GM19043 (cell line): ENCODE measurements around the gene WNK2.

ENCODE experiments used
- ATAC-seq: cut with Tn5 transposase; IDR thresholded peaks from one replicate; pipeline ENCODE4 v1.9.1; 2021; ENCODE audit warnings: low read depth; ENCODE audit not compliant: unreplicated experiment

The WNK2 gene

GRCh38 chr9:93159601-93160471 lies 24.1 kb upstream of the WNK2 start:
- ATAC-seq: peak; percentile 93

GRCh38 chr9:93161786-93162562 lies 22.0 kb upstream of the WNK2 start:
- ATAC-seq: no peak

GRCh38 chr9:93164085-93164484 lies 19.9 kb upstream of the WNK2 start:
- ATAC-seq: no peak

GRCh38 chr9:93166699-93167098 lies 17.2 kb upstream of the WNK2 start:
- ATAC-seq: no peak

DNA sequence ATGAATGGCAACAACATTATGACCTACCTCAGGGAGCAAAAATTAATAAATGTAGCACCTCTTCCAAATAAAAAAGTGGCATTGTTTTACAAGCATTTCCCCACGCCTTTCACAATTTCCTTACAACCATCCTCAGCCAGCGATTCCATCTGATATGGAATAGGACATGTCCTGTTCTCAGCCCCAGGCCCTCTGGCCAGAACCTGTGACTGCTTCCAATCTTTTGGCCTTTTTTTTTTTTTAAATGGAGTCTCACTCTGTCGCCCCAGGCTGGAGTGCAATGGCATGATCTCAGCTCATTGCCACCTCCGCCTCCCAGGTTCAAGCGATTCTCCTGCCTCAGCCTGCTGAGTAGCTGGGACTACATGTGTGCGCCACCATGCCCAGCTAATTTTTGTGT lies 16.8 kb upstream of the WNK2 start:
- ATAC-seq: no peak

- ATAC-seq: no peak
Observed at GRCh38 chr9:93167838-93168237, 16.1 kb upstream of the WNK2 start.

GRCh38 chr9:93168581-93168980 lies 15.4 kb upstream of the WNK2 start:
- no peak for ATAC-seq

GRCh38 chr9:93169444-93169843 lies 14.5 kb upstream of the WNK2 start:
- ATAC-seq: no peak

GRCh38 chr9:93170571-93170970 lies 13.4 kb upstream of the WNK2 start:
- no peak for ATAC-seq

DNA sequence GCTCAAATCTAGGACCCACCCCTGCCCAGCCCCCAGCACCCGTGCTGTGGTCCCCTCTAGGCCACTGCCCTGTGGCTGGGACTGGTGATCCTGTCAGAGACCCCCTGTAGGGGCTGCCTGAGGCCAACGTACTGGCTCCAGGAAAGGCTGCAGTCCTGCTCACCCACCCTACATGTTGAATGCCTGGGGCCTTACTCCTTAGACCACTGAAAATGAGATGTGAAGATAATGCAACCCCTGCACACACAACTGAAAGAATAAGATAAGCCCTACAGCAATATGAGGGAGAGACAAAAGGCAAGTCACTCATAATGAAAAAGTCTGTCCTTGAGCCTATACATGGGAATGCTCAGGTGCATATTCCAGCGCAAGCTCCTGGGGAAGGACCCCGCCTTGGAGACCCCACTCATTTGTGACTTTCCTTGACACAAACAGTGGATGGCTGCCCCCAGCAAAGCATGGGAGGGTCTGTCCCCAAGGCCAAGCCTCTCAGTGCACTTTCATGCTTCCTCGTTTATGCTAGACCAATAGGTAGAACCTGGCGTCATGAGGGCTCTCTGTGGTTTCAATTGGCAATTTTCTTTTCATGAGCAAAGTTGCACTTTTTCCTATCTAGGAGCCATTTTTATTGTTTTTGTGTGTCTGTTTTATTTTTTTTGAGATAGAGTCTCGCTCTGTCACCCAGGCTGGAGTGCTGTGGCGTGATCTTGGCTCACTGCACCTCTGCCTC lies 12.5 kb upstream of the WNK2 start:
- no peak for ATAC-seq

DNA sequence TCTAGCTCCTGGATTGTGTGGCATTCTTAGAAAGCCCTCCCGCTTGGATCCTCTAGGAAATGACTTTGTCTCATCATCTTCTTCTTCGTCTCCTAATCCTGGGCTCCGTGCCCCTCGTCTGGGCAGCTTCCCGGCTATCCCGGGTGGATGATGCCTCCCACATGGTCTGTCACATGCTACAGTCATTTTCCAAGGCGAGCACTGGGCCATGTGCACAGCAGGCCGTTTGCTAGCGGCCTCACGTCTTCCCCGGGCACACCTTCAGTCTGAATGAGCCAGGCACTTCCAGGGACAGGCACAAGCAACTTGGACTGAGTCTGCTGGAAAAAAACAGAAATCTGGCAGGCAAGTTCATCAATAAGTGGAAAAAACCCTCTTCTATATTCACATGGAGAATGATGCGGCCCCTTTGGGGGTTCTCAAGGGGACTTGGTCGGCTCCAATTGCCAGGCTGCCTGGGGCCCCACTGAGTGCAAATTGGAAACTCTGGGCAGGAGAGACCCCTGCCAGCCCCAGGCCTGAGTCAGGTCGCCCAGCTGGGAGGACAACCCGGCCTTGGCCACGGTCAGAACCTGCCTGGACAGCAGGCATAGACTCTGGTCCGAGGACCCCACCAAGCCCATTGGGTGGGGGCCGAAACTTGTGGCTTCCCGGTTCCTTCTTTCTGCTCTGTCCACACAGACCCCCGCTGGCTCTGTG lies 11.1 kb upstream of the WNK2 start:
- ATAC-seq: no peak

DNA sequence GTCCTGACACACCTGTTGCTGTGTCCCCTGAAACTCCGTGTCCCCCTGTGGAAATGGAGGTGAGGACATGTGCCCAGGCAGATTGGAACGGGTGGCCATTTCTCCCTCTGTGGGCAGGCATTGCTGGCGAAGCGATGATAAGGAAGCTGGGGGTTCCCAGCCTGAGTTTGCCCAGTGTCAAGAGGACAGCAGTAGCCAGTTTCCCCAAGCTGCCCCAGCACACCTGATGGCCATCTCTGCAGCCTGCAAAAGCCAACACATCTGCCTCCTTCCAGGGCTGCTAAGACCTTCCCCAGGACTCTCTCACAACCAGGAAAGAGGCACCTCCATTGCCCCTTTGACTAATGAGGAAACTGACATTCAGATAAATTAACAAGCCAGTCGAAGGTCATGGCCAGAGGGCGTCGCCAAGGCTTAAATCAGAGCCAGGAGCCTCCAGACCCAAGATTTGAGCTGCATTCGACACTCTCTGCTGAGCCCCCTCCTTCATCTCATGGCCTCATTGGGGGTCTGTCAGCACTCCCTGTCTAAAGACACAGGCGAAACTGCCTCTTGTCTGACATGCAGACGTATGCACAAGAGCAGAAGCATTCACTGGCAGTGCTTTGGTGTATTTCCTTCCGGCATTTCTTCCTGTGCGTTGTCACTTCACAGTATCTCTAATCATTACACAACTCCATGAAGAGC lies 10.4 kb upstream of the WNK2 start:
- no peak for ATAC-seq

DNA sequence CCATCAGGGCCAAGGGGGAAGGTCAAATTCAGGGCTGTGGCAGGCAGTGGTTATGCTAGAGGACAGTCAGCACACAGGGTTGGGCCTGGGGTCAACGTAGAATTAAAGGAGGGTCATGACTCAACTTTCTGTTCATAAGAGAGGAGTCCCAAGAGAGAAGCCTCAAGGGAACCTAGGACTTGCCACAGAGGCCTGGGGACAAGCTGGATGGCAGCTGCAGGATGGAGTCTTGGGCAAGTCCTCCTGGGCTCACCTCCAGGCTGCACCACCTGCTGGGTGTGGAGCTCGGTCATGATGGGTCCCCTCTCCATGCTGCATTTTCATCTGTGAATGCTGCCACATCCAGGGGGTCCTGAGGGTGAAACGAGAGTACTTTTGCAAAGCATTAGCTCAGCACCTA lies 9.0 kb upstream of the WNK2 start:
- ATAC-seq: no peak

DNA sequence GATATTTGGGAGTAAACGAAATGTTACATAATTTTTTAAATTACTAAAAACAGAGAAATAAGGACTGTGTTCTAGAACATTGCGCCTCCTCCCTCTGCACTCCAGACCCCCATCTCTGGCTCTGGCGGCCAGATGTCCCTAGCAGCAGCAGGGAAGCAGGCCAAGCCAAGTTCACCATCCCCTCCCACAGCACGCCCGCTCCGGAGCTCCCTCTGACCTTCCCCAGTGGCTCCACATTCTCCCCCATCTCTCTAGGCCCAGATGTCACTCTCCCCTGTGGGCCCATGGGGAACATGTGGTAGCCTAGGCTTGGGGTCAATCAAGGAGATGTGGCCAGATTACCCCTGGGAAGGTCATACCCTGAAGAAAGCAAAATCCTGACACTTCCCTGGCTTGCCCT lies 6.3 kb upstream of the WNK2 start:
- no peak for ATAC-seq

- no peak for ATAC-seq
Observed at GRCh38 chr9:93178851-93179786, 4.8 kb upstream of the WNK2 start.

DNA sequence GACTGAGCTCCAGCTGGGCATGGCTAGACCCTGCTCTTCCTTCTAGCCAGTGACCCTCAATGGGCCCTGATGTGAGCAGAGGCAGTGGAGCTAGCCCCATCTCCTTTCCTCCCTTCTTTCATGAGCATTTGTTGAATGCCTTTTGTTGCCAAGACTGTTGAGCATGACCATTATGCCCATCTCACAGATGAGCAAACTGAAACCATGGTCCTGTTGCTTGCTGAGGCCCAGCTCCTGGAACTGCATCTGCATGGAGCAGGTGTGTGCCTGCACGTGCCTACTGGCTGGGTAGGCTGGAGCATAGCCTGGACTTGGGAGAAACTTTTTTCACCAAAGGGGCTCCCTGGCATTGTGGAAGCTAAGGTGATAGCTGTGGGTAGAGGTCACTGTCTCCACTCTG lies 3.0 kb upstream of the WNK2 start:
- ATAC-seq: no peak

DNA sequence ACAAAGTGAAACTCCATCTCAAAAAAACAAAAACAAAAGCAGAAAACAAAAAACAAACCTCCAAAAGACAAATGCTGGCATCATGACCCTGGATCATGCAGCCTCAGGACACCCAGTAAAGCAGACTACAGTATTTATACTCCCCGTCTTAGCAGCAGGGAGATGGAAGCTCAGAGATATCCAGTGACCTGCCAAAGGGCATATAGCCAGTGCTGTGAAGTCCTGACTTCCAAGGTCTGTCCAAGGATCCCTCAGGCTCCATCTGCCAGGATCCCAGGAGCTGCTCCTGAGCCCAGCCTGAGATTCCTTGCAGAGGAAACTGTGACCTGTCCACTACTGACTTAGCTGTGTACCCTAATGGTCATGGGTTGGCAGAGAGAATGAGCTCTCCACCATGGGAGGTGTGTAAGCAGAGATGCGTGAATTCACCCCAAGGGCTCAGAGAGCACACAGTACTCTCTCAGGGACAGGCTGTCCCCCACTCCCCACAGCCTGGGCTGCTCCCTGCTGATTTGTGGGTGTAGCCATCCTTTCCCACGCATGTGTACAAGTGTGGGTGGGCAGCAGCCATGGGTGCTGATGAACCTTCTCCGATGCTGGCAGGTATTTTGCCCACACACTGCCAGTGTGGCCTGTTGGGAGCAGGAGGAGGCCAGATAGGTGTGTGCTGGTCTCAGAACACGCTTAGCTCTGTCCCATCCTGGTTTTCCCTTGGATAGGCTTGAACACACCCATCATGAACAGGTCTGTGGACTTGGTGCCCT lies 2.1 kb upstream of the WNK2 start:
- ATAC-seq: no peak

GRCh38 chr9:93182572-93182971 lies 1.4 kb upstream of the WNK2 start:
- no peak for ATAC-seq
